Measurements from ENCODE around the gene TCF7L2. TPM values are rescaled to one million over a fixed set of nuclear protein-coding genes. Genes with fewer than 3 reads are reported as not detected.

The TCF7L2 gene
- 10 to 100 TPM in 1 of 2 donors, 1 to 10 TPM in 1; 9.1 to 25.7 TPM for total RNA-seq

- DNase-seq (peak; percentile 96 to 99 (median 98)), ATAC-seq (peak; percentile 91)
- H3K27me3 ChIP-seq = no peaks in the 10 kb centered on the region
- H3K9me3 ChIP-seq = no peaks in the 10 kb centered on the region
- intact Hi-C loops (cut with DNase I) = no loop called here
- WGBS, 2 donors = 0 to 1% methylated on average over 38 to 39 of the region's 39 CpGs
- no peaks in the 10 kb centered on the region for H3K36me3 ChIP-seq (replicated peaks in 1 of 2; ENCODE audit: insufficient read depth in 1 of 2, low read depth in 2 of 2)
- TF ChIP-seq CTCF (IDR thresholded peaks at IDR 0.05) (no peak), POLR2A (IDR thresholded peaks at IDR 0.05) (peak; percentile 24 to 74 (median 66))
- peak within 1 kb of the TSS; percentile 90 to 96 (median 94) for H3K27ac ChIP-seq
- peaks cover 22% of the 10 kb centered on the region for H3K4me1 ChIP-seq
- H3K4me3 ChIP-seq = peak within 1 kb of the TSS; percentile 24 to 54
Observed at GRCh38 chr10:112949875-112950507, at the start of gene TCF7L2. Gene TCF7L2 (plus strand): TSS chr10:112950247. CDS start chr10:112950757, 510 bp downstream.

- no peak overlapping the region for H3K4me3 ChIP-seq
- H3K27ac ChIP-seq = no peak overlapping the region
- peaks cover 7% of the 10 kb centered on the region for H3K4me1 ChIP-seq
- intact Hi-C loops (cut with DNase I) = no loop called here
- no peak for DNase-seq
- TF ChIP-seq POLR2A (IDR thresholded peaks at IDR 0.05) = no peak
- no peaks in the 10 kb centered on the region for H3K27me3 ChIP-seq
- H3K36me3 ChIP-seq (replicated peaks in 1 of 2; ENCODE audit: insufficient read depth in 1 of 2, low read depth in 2 of 2) = no peaks in the 10 kb centered on the region
- whole genome bisulfite sequencing, 2 donors = 96 to 100% methylated on average over 1 of the region's 1 CpG
- H3K9me3 ChIP-seq = no peaks in the 10 kb centered on the region
- no peak for ATAC-seq
Observed at GRCh38 chr10:112902730-112903129, 47.3 kb upstream of the TCF7L2 start.

- DNase-seq (no peak), ATAC-seq (no peak)
- no peaks in the 10 kb centered on the region for H3K36me3 ChIP-seq (replicated peaks in 1 of 2; ENCODE audit: insufficient read depth in 1 of 2, low read depth in 2 of 2)
- H3K4me1 ChIP-seq = peaks cover 7% of the 10 kb centered on the region
- H3K4me3 ChIP-seq = no peak overlapping the region
- H3K27me3 ChIP-seq = no peaks in the 10 kb centered on the region
- no peak for TF ChIP-seq CTCF (IDR thresholded peaks at IDR 0.05)
- TF ChIP-seq POLR2A (IDR thresholded peaks at IDR 0.05) = no peak
- 77 to 78% methylated on average over 2 of the region's 2 CpGs for WGBS, 2 donors
- H3K27ac ChIP-seq = no peak overlapping the region
- intact Hi-C loops (cut with DNase I) = no loop called here
- H3K9me3 ChIP-seq = no peaks in the 10 kb centered on the region
Observed at GRCh38 chr10:112904000-112904399, 46.0 kb upstream of the TCF7L2 start.

GRCh38 chr10:112906945-112907344 lies 43.1 kb upstream of the TCF7L2 start:
- DNase-seq = no peak
- no peak for ATAC-seq
- WGBS, 2 donors = 87 to 90% methylated on average over 7 to 8 of the region's 8 CpGs

GRCh38 chr10:112907893-112908292 lies 42.2 kb upstream of the TCF7L2 start:
- intact Hi-C loops (cut with DNase I) = no loop called here
- TF ChIP-seq CTCF (IDR thresholded peaks at IDR 0.05) (no peak), POLR2A (IDR thresholded peaks at IDR 0.05) (no peak)
- H3K36me3 ChIP-seq (replicated peaks in 1 of 2; ENCODE audit: insufficient read depth in 1 of 2, low read depth in 2 of 2) = no peaks in the 10 kb centered on the region
- no peaks in the 10 kb centered on the region for H3K27me3 ChIP-seq
- H3K4me3 ChIP-seq = no peak overlapping the region
- DNase-seq = no peak
- no peak overlapping the region for H3K27ac ChIP-seq
- no peak for ATAC-seq
- no peaks in the 10 kb centered on the region for H3K9me3 ChIP-seq
- WGBS, 2 donors = 80% methylated on average over 6 of the region's 6 CpGs
- no peaks in the 10 kb centered on the region for H3K4me1 ChIP-seq

More at GRCh38 chr10:112906945-112907344, 43.1 kb upstream of the TCF7L2 start:
- intact Hi-C loops (cut with DNase I) = no loop called here
- no peak overlapping the region for H3K27ac ChIP-seq
- H3K36me3 ChIP-seq (replicated peaks in 1 of 2; ENCODE audit: insufficient read depth in 1 of 2, low read depth in 2 of 2) = no peaks in the 10 kb centered on the region
- TF ChIP-seq CTCF (IDR thresholded peaks at IDR 0.05) = no peak
- no peak for TF ChIP-seq POLR2A (IDR thresholded peaks at IDR 0.05)
- no peaks in the 10 kb centered on the region for H3K27me3 ChIP-seq
- H3K9me3 ChIP-seq = no peaks in the 10 kb centered on the region
- H3K4me3 ChIP-seq = no peak overlapping the region
- no peaks in the 10 kb centered on the region for H3K4me1 ChIP-seq

Data from body of pancreas (tissue), 4 donors.